Fibroblast of lung (primary cell): ENCODE data around the gene HUS1B. TPM values are rescaled to one million over a fixed set of nuclear protein-coding genes. Genes with fewer than 3 reads are reported as not detected.
A peak's percentile ranks its signal among the peaks of the same experiment; 100 is the strongest.

ENCODE experiments used
- DNase-seq, 2 donors: peaks; one replicate each; pipeline versions ENCODE4 v3.0.0 to v3.0.0-alpha.2; 2010; ENCODE audit warnings: low read depth in 2 of 2
- H2AFZ ChIP-seq: 2 replicates; pipeline ENCODE4 v1.5.1; 2012; ENCODE audit warnings: low read length, control low read depth, inconsistent platforms
- H3K27ac ChIP-seq: 2 replicates; pipeline ENCODE4 v1.5.1; 2011; ENCODE audit warnings: low read length, control low read depth; ENCODE audit not compliant: insufficient read depth
- H3K27me3 ChIP-seq: 2 replicates; pipeline ENCODE4 v1.5.1; 2011; ENCODE audit warnings: mild to moderate bottlenecking, low read length; ENCODE audit not compliant: control insufficient read depth, insufficient read depth
- H3K36me3 ChIP-seq: 2 replicates; pipeline ENCODE4 v1.5.1; 2011; ENCODE audit warnings: low read length; ENCODE audit not compliant: control insufficient read depth, insufficient read depth
- H3K4me1 ChIP-seq: 2 replicates; pipeline ENCODE4 v1.5.1; 2011; ENCODE audit warnings: low read length; ENCODE audit not compliant: control insufficient read depth, insufficient read depth; ENCODE audit errors: extremely low read depth
- H3K4me2 ChIP-seq: 2 replicates; pipeline ENCODE4 v1.5.1; 2011; ENCODE audit warnings: low read length, control low read depth; ENCODE audit not compliant: insufficient read depth; ENCODE audit errors: extremely low read depth
- H3K4me3 ChIP-seq, 4 experiments: fragments of 200-600 bp in 1 of 4; sonication (generic) in 1 of 4; replicated peaks in 1 of 4; 2 replicates each; pipeline ENCODE4 v1.5.1; 2011 to 2016; ENCODE audit warnings: low read length in 4 of 4, low read depth in 3 of 4, mild to moderate bottlenecking in 3 of 4, control low read depth in 2 of 4, inconsistent platforms in 1 of 4, mixed read lengths in 1 of 4; ENCODE audit not compliant: insufficient read depth in 1 of 4; ENCODE audit errors: control extremely low read depth in 1 of 4
- H3K79me2 ChIP-seq: 2 replicates; pipeline ENCODE4 v1.5.1; 2012; ENCODE audit warnings: mild to moderate bottlenecking, low read length, inconsistent platforms; ENCODE audit not compliant: control insufficient read depth, insufficient read depth
- H3K9ac ChIP-seq: 2 replicates; pipeline ENCODE4 v1.5.1; 2011; ENCODE audit warnings: mild to moderate bottlenecking, low read length, control low read depth; ENCODE audit not compliant: insufficient read depth
- H3K9me3 ChIP-seq: 2 replicates; pipeline ENCODE4 v1.5.1; 2012; ENCODE audit warnings: low read depth, low read length; ENCODE audit not compliant: control insufficient read depth, insufficient read depth
- H4K20me1 ChIP-seq: 2 replicates; pipeline ENCODE4 v1.5.1; 2011; ENCODE audit warnings: low read length; ENCODE audit not compliant: control insufficient read depth, insufficient read depth; ENCODE audit errors: extremely low read depth
- CTCF ChIP-seq, 2 donors: IDR thresholded peaks in 1 of 2; conservative IDR thresholded peaks in 1 of 2; 1 replicate in 1 of 2; 2 replicates in 1 of 2; pipeline ENCODE4 v1.5.1; 2011 to 2012; ENCODE audit warnings: low read length in 2 of 2, control low read depth in 1 of 2, inconsistent platforms in 1 of 2, low read depth in 1 of 2, mild to moderate bottlenecking in 1 of 2
- EZH2 ChIP-seq: IDR thresholded peaks from 2 replicates; pipeline ENCODE4 v1.5.1; 2012; ENCODE audit warnings: low read length, control low read depth, mild to moderate bottlenecking; ENCODE audit errors: missing control alignments
- polyA plus RNA-seq, 2 donors: library from polyadenylated mRNA; depleted of rRNA in 1 of 2; stranded (reverse) in 1 of 2; unstranded in 1 of 2; fragments of >200 nt; gene quantifications; 2 replicates each; pipeline ENCODE4 v1.2.1, GENCODE V29; 2011 to 2012; ENCODE audit warnings: missing spikeins in 1 of 2
- total RNA-seq: library from RNA; depleted of rRNA; stranded (reverse); fragments of >200 nt; gene quantifications from 2 replicates; pipeline ENCODE4 v1.2.1, GENCODE V29; 2014

HUS1B gene
- total and polyA plus RNA-seq, 2 donors (not counting 1 experiment from before 2014, with no cell fraction given) = 0.08 to 1.2 TPM

- peak; percentile 68 to 94 for DNase-seq
- Histone ChIP-seq H2AFZ (no peak overlapping the region), H3K9ac (no peak overlapping the region), H3K9me3 (no peaks in the 10 kb centered on the region), H3K4me1 (no peaks in the 10 kb centered on the region), H3K4me3 (no peak overlapping the region), H4K20me1 (no peaks in the 10 kb centered on the region), H3K4me2 (no peak overlapping the region), H3K27ac (no peak overlapping the region), H3K79me2 (peaks cover 6% of the 10 kb centered on the region), H3K36me3 (peaks cover 6% of the 10 kb centered on the region), H3K27me3 (no peaks in the 10 kb centered on the region)
- no peak for TF ChIP-seq CTCF (conservative IDR thresholded peaks at IDR 0.05 in 1 of 2, IDR thresholded peaks at IDR 0.05 in 1 of 2; ENCODE audit: low read depth in 1 of 2, low read length in 2 of 2)
Observed at GRCh38 chr6:658244-658643, 1.3 kb upstream of the HUS1B start.

GRCh38 chr6:657743-658142, 843 bp upstream of the HUS1B start:
- DNase-seq = no peak
- Histone ChIP-seq H3K9me3 (no peaks in the 10 kb centered on the region), H3K4me2 (no peak overlapping the region), H3K4me3 (no peak overlapping the region), H3K36me3 (peaks cover 6% of the 10 kb centered on the region), H3K27me3 (no peaks in the 10 kb centered on the region), H3K4me1 (no peaks in the 10 kb centered on the region), H3K27ac (no peak overlapping the region), H3K79me2 (peaks cover 6% of the 10 kb centered on the region), H3K9ac (no peak overlapping the region), H4K20me1 (no peaks in the 10 kb centered on the region), H2AFZ (no peak overlapping the region)
- TF ChIP-seq CTCF (conservative IDR thresholded peaks at IDR 0.05 in 1 of 2, IDR thresholded peaks at IDR 0.05 in 1 of 2; ENCODE audit: low read depth in 1 of 2, low read length in 2 of 2) = no peak

GRCh38 chr6:654136-654535, 2.8 kb downstream of the HUS1B start:
- H3K4me1 ChIP-seq = no peaks in the 10 kb centered on the region
- H3K4me2 ChIP-seq = no peak overlapping the region
- no peak overlapping the region for H3K4me3 ChIP-seq
- peak in 1 of 2 donors; percentile 42 for DNase-seq
- H3K9me3 ChIP-seq = no peaks in the 10 kb centered on the region
- H2AFZ ChIP-seq = no peak overlapping the region
- no peaks in the 10 kb centered on the region for H3K79me2 ChIP-seq
- no peak overlapping the region for H3K27ac ChIP-seq
- H3K9ac ChIP-seq = no peak overlapping the region
- no peaks in the 10 kb centered on the region for H4K20me1 ChIP-seq
- TF ChIP-seq EZH2 (no peak), CTCF (conservative IDR thresholded peaks at IDR 0.05 in 1 of 2, IDR thresholded peaks at IDR 0.05 in 1 of 2; ENCODE audit: low read depth in 1 of 2, low read length in 2 of 2) (no peak)
- H3K27me3 ChIP-seq = no peaks in the 10 kb centered on the region
- peaks cover 6% of the 10 kb centered on the region for H3K36me3 ChIP-seq
